Kidney capillary endothelial cell (primary cell): ENCODE data around the gene CMTM8.
"Not testable (repeated sequence)": the region's sequence is repeated elsewhere in the genome, so short reads cannot be mapped to it uniquely, and the experiment has no call there.

Source experiments
- DNase-seq: peaks from one replicate; pipeline ENCODE4 v3.0.0-alpha.2; 2018; ENCODE audit warnings: low spot score

The CMTM8 gene

DNA sequence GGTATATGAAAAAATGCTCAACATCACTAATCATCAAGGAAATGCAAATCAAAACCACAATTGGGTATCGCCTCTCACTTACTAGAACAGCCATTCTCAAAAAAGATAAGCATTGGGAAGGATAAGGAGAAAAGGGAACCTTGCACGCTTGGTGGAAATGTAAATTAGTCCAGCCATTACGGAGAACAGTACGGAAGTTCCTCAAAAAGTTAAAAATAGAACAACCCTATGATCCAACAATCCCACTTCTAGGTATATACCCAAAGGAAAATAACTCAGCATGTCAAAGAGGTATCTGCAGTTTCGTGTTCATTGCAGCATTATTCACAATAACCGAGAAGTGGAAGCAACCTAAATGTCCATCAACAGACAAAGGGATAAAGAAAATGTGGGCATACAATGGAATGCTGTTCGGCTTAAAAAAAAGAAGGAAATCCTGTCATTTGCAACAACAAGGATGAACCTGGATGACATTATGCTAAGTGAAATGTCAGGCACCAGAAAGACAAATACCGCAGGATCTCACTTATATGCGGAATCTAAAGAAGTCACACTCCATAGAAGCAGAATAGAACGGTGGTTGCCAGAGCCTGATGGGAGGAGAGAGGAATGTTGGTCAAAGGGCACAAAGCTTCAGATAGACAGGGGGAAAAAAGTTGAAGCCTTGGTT is 141.5 kb downstream of the CMTM8 start:
- DNase-seq: no peak

- DNase-seq: no peak
Observed at GRCh38 chr3:32381922-32382321, 143.4 kb downstream of the CMTM8 start.

GRCh38 chr3:32383136-32383711 is 144.7 kb downstream of the CMTM8 start:
- no peak for DNase-seq

- DNase-seq: no peak
Observed at GRCh38 chr3:32384938-32385337, 146.5 kb downstream of the CMTM8 start.

- DNase-seq: no peak
Observed at GRCh38 chr3:32387512-32387911, 149.0 kb downstream of the CMTM8 start.

GRCh38 chr3:32389577-32389976 is 151.1 kb downstream of the CMTM8 start:
- not testable (repeated sequence) for DNase-seq

DNA sequence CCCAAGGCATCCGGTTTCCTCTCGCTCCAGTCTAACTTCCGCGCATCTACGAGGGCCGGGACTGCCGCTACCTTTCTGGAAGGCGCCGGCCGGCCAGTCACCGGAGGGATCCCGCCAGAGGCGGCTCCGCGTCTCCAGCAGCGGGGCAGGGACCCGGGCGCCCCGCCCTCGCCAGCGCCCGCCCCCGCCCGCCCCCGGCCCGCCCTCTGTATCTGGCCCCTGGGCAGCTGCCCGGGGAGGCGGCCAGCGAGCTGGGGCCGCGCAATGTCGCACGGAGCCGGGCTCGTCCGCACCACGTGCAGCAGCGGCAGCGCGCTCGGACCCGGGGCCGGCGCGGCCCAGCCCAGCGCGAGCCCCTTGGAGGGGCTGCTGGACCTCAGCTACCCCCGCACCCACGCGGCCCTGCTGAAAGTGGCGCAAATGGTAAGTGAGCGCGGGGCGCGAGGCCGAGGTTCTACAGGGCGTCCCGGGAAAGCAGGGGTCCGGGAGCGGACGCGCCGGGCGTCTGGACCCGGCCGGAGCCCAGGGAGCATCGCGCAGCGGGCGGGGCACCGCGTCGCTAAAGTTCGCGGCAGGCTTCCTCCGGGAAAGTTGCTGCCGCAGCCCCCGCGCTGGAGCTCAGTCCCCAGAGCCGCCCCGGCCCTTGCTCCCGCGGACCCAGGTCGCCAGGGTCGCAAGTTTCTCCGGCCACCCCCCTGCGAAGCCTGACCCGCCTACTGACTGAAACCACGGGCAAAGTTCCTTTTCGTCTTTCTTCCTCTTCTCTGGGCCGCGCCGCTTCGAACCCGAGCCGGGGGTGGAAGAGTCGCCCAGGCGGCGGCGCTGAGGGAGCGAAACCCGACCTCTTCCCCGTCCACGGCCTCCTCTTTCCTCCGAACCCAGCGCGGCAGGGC is 153.4 kb downstream of the CMTM8 start, which contains the start of gene CMTM7:
TSS of gene CMTM7 (plus strand) at position 211 of the 893 bp plus-strand sequence. CDS start at position 265, 54 bp downstream.
- DNase-seq: peak; percentile 91

DNA sequence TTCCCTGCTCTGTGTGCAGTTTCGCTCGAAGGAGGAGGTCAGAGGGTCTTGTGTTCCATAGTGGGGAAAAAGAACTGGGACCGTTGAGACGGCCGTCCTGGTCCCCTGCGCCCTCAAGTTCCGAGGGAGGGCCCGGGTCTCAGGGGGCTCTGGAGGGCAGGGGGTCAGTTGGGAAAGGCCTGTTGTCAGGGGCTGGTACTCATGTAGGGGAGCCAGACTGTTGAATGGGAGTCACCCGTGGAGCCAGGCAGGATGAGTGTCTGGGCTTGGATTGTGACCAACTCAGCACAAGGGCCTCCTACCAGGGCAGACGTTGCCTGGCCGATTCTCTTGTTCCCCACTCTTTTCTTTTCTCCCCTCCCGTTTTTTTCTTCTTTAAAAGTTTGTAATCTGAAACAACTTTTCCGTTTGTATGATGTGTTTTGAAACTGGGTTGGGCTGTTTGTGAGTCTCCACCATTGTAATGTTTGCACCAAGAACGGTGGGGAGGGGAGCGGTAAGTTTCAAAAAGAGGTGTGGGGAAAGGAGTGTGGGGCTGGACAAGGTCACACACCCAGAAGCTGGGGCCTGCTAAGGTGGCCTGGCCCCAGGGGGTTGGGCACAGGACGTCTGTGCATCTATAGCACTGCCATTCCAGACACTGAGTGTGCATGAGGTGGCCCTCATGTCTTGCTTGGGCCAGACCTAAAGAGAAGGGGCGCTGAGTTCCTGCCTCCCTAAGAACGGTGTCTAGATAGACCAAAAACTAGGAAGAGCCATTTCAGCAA is 154.2 kb downstream of the CMTM8 start:
- DNase-seq: no peak

DNA sequence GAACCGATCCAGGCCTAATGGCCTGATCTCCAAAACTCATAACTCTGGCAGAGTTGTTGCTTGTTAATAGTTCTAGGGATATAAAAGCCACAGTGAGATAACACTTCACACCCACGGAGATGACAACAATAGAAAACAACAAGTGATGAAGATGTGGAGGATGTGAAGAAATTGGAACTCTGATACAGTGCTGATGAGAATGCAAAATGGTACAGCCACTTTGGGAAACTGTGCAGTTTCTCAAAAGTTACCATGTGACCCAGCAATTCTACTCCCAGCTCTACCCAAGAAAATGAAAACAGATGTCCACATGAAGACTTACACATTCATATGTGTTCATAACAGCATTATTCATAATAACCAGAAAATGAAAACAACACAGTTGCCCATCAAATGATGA is 157.0 kb downstream of the CMTM8 start:
- no peak for DNase-seq

DNA sequence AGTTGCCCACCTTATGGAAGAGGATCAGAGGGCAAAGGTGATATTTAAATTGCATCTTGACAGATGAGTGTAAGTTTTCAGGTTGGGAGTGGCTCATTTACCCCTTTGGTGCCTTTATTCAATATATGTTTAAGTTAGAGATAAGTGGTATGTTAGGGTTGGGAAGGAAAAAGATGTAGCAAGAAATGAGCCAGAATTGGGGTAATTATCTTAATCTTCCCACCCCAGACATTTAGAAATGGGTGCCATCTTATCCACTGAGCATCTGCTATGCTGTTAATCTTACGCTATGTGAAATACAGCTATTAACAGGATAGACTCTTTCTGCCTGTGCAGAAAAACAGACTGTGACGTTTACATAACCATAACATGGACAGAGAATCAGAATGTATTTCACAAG is 159.5 kb downstream of the CMTM8 start:
- DNase-seq: no peak

GRCh38 chr3:32398531-32398930 is 160.1 kb downstream of the CMTM8 start:
- DNase-seq: no peak

- DNase-seq: peak; percentile 67
Observed at GRCh38 chr3:32399030-32399620, 160.6 kb downstream of the CMTM8 start.

GRCh38 chr3:32401126-32401525 is 162.6 kb downstream of the CMTM8 start:
- DNase-seq: no peak

DNA sequence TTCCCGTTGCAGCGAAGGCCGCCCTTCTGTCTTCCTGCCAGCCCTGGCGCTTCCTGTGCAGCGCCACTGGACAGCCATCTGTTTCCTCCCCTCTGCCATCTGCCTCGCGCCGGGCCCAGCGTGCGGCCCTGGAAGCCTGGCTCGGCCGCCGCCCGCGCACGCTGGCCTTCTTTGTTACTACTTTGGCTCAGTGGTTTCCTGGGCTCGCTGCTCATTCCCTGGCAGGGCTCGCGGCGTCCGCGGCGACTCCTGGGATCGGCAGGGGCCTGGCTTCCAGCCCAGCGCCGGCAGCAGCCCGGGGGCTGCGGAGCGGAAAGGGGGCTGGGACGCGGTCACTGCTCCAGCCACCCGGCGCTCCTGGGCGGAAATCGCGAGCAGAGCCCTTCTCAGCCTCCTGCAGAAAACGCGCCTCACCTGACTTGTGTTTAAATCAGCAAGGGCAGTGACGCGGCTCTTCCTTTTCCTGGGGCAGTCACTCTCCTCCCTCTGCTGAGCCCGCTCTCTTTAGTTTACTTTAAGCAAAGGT is 163.1 kb downstream of the CMTM8 start:
- DNase-seq: peak; percentile 91

DNA sequence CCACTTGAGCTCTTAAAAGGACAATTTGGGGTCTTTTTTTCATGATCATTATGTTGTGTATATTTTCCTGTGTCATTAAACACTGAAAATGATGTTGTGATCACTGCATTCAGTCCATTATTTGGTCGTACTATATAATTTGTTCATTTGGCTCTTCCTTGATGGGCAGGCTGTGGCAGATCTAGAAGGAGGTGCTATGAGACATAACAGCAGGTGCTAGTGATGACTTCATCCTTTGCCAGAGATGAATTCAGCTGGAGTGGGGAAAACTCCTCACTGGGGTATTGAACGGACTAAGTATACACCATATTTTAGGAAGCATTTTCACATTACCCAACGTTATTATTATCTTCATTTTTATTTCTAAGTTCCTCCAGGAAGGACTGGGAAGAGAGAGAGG is 165.2 kb downstream of the CMTM8 start:
- DNase-seq: no peak

DNA sequence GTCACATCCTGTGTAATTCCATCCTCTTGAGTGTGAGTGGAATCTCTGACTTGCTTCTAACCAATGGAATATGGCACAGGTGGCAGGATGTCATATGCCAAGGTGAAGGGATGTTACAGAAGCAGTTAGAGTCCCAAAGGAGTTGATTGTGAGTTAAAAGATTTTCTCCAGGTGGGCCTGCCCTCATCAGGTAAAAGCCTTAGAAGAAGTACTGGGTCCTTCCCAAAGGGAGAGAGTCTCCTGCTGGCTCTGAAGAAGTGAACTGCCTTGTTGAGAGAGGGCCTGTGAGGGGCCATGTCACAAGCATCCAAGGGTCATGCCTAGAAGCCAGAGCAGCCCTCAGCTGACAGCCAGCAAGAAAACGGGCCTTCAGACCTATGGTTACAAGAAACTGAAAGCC is 166.2 kb downstream of the CMTM8 start:
- no peak for DNase-seq

DNA sequence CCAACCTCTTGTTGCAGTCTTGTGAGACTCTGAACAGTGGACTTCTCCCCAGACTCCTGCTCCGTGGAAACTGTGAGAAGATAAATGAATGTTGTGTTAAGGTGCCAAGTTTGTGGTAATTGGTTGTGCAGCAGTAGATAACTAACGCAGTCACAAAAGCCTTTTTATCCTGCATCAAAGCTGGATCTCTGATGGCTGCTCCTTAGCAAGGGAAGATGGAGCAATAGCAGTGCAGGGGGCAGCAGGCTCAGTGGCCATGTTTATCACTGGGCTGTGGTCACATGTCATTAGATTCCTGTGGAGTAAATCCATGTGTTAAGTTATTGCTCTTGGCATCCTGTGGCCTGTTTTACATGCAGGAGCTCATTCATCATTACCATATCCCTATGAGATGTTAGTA is 166.7 kb downstream of the CMTM8 start:
- no peak for DNase-seq

GRCh38 chr3:32405711-32406323 is 167.3 kb downstream of the CMTM8 start:
- DNase-seq: no peak

DNA sequence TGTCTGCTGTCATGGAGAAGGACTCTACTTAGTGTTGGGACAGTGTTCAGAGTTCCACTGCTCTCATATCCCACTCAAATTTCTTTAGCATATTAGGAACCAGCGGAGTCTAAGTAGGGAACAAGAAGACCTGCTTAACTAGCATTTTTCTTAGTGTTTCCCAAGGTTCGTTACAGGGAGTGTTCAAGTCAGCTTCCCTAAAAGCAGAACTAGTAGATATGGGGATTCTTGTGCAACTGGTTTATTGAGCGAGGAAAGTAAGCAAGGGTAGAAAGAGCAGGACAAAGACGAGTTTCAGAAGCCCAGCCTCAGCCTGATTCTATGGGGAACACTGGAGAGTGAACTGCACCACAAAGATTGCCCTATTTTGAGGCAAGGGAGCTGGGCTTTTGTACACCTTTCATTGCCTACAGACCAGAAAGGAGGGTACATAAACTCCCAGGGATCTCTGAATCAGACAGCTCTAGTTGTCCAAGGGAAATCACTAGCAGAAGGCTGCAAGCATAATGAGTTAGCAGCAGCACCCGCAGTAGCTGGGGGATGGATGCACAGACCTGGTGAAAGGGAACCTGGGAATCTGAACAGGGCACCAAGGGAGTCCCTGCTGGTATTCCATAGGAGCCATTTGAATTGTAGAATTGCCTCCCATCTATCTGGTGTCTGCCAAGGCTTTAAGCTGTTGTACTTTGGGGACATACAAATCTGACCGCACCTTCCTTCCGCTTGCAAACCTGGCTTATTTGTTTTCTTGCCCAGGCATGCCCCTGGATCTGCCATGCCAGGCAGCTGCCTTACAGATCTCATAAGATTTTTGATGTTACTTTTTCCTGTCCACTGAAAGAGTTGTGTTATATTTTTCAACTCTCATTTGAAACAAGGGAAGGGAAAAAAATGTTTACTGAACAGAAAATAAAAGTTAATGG is 168.3 kb downstream of the CMTM8 start:
- no peak for DNase-seq
